HL-60/S4 (cell line): ENCODE measurements around the gene ADH1A.
"Not testable (repeated sequence)": the region's sequence is repeated elsewhere in the genome, so short reads cannot be mapped to it uniquely, and the experiment has no call there.

ENCODE experiments used
- in situ Hi-C: fragments of 300-500 bp; cut with MboI; formaldehyde crosslinking; loops from 2 replicates; pipeline ENCODE4 v1.14.3; 2022; ENCODE audit warnings: low sequenced_read_pairs

Gene ADH1A

GRCh38 chr4:99290848-99291786, at the start of gene ADH1A:
Gene ADH1A (minus strand): TSS chr4:99290985. CDS start chr4:99290914, 71 bp downstream.
- in situ Hi-C loops, result no loop called here

- in situ Hi-C loops, result no loop called here
These were observed 48.4 kb upstream of the ADH1A start for GRCh38 chr4:99339172-99339571.

- in situ Hi-C loops, result no loop called here
These were observed 45.8 kb upstream of the ADH1A start for GRCh38 chr4:99336553-99336952.

- in situ Hi-C loops, result no loop called here
These were observed 44.1 kb upstream of the ADH1A start for GRCh38 chr4:99334880-99335279.

- in situ Hi-C loops, result no loop called here
These were observed 39.9 kb upstream of the ADH1A start for GRCh38 chr4:99330648-99331047.

GRCh38 chr4:99329876-99330275, 39.1 kb upstream of the ADH1A start:
- in situ Hi-C loops, result no loop called here

GRCh38 chr4:99324979-99325378, 34.2 kb upstream of the ADH1A start:
- in situ Hi-C loops, result no loop called here

- in situ Hi-C loops, result no loop called here
These were observed 33.6 kb upstream of the ADH1A start for GRCh38 chr4:99324361-99324760.

- in situ Hi-C loops, result no loop called here
These were observed 33.0 kb upstream of the ADH1A start for GRCh38 chr4:99323756-99324155.

- in situ Hi-C loops, result no loop called here
These were observed 30.7 kb upstream of the ADH1A start, which contains the start of gene ADH1B for GRCh38 chr4:99321241-99322191. Gene ADH1B (minus strand): TSS chr4:99321401. CDS start chr4:99321331, 70 bp downstream.

GRCh38 chr4:99317811-99318210, 27.0 kb upstream of the ADH1A start:
- in situ Hi-C loops, result not testable (repeated sequence)

- in situ Hi-C loops, result no loop called here
These were observed 26.6 kb upstream of the ADH1A start for GRCh38 chr4:99317354-99317753.

- in situ Hi-C loops, result no loop called here
These were observed 25.1 kb upstream of the ADH1A start for GRCh38 chr4:99315839-99316238.

- in situ Hi-C loops, result no loop called here
These were observed 23.4 kb upstream of the ADH1A start for GRCh38 chr4:99314211-99314610.

- in situ Hi-C loops, result no loop called here
These were observed 19.6 kb upstream of the ADH1A start for GRCh38 chr4:99310389-99310788.

- in situ Hi-C loops, result no loop called here
These were observed 15.0 kb upstream of the ADH1A start for GRCh38 chr4:99305638-99306400.

- in situ Hi-C loops, result no loop called here
These were observed 10.8 kb upstream of the ADH1A start for GRCh38 chr4:99301376-99302164.

- in situ Hi-C loops, result no loop called here
These were observed 10.1 kb upstream of the ADH1A start for GRCh38 chr4:99300934-99301333.

GRCh38 chr4:99293357-99293756, 2.6 kb upstream of the ADH1A start:
- in situ Hi-C loops, result no loop called here

GRCh38 chr4:99285387-99285786, 5.4 kb downstream of the ADH1A start:
- in situ Hi-C loops, result no loop called here
